ENCODE data around the gene WDPCP.
"Not testable (repeated sequence)": the region's sequence is repeated elsewhere in the genome, so short reads cannot be mapped to it uniquely, and the experiment has no call there.

WDPCP gene

GRCh38 chr2:63484481-63484880 is 103.8 kb downstream of the WDPCP start:
- Histone ChIP-seq H3K27me3 (ENCODE audit: control insufficient read depth, insufficient read depth, low read length) (no peaks in the 10 kb centered on the region), H3K4me1 (ENCODE audit: control insufficient read depth, insufficient read depth, low read length) (no peaks in the 10 kb centered on the region), H3K36me3 (ENCODE audit: control insufficient read depth, insufficient read depth, low read length) (no peaks in the 10 kb centered on the region), H3K4me3 (ENCODE audit: low read length) (no peak overlapping the region), H3K9ac (ENCODE audit: low read length) (no peak overlapping the region), H3K9me3 (ENCODE audit: control insufficient read depth, low read length) (no peaks in the 10 kb centered on the region)

- Histone ChIP-seq H3K9ac (ENCODE audit: low read length) (no peak overlapping the region), H3K4me3 (ENCODE audit: low read length) (no peak overlapping the region), H3K4me1 (ENCODE audit: control insufficient read depth, insufficient read depth, low read length) (no peaks in the 10 kb centered on the region), H3K27me3 (ENCODE audit: control insufficient read depth, insufficient read depth, low read length) (no peaks in the 10 kb centered on the region), H3K9me3 (ENCODE audit: control insufficient read depth, low read length) (no peaks in the 10 kb centered on the region), H3K36me3 (ENCODE audit: control insufficient read depth, insufficient read depth, low read length) (no peaks in the 10 kb centered on the region)
Observed at GRCh38 chr2:63477686-63478085, 110.6 kb downstream of the WDPCP start.

GRCh38 chr2:63469313-63469712 is 119.0 kb downstream of the WDPCP start:
- H3K27me3 ChIP-seq (ENCODE audit: control insufficient read depth, insufficient read depth, low read length); H3K36me3 ChIP-seq (ENCODE audit: control insufficient read depth, insufficient read depth, low read length); H3K9me3 ChIP-seq (ENCODE audit: control insufficient read depth, low read length); H3K4me1 ChIP-seq (ENCODE audit: control insufficient read depth, insufficient read depth, low read length); H3K4me3 ChIP-seq (ENCODE audit: low read length); H3K9ac ChIP-seq (ENCODE audit: low read length): not testable (repeated sequence)

DNA sequence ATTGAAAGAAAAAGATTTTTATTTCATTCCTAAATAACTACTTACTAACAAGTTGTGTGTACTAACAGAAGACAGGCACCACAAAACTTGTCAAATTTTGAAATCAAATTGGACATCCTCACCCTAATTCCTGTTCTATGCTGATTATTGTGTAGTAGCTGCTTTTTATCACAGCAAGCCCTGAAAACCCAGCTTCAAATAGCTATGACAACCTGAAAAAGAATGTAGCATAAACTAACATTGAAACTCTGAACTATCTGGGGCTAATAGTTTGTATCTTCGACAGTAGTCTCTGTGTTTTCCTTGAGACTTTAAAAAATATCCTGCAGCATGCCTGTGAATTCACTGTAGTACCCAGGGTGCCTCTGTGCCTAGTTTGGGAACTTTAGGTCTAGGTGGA is 122.6 kb downstream of the WDPCP start:
- H3K36me3 ChIP-seq (ENCODE audit: control insufficient read depth, insufficient read depth, low read length), result no peaks in the 10 kb centered on the region

DNA sequence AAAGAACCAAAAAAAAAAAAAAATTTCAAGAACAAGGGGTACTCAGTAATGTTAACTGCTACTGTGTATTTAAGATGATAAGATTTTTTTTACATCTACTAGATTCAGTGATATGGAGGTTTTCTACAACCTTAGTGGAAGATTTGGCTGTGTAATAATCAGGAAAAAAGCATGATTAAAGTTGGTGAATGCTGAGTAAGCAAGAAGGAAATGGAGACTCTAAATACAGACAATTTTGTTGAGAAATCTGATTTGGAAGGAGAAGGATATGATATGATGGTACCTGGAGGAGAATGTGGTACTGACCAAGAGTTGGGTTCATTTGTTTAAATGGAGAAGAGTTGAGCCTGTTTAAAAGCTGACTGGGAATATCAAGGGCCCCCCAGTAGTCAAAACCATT is 125.1 kb downstream of the WDPCP start:
- no peaks in the 10 kb centered on the region for H3K27me3 ChIP-seq (ENCODE audit: control insufficient read depth, insufficient read depth, low read length)
- no peak overlapping the region for H3K4me3 ChIP-seq (ENCODE audit: low read length)
- no peaks in the 10 kb centered on the region for H3K36me3 ChIP-seq (ENCODE audit: control insufficient read depth, insufficient read depth, low read length)
- no peak overlapping the region for H3K9ac ChIP-seq (ENCODE audit: low read length)
- no peaks in the 10 kb centered on the region for H3K4me1 ChIP-seq (ENCODE audit: control insufficient read depth, insufficient read depth, low read length)
- no peaks in the 10 kb centered on the region for H3K9me3 ChIP-seq (ENCODE audit: control insufficient read depth, low read length)

More for the DNA sequence above, 122.6 kb downstream of the WDPCP start:
- Histone ChIP-seq H3K27me3 (ENCODE audit: control insufficient read depth, insufficient read depth, low read length) (no peaks in the 10 kb centered on the region), H3K4me3 (ENCODE audit: low read length) (no peak overlapping the region), H3K9me3 (ENCODE audit: control insufficient read depth, low read length) (no peaks in the 10 kb centered on the region), H3K4me1 (ENCODE audit: control insufficient read depth, insufficient read depth, low read length) (no peaks in the 10 kb centered on the region), H3K9ac (ENCODE audit: low read length) (no peak overlapping the region)

DNA sequence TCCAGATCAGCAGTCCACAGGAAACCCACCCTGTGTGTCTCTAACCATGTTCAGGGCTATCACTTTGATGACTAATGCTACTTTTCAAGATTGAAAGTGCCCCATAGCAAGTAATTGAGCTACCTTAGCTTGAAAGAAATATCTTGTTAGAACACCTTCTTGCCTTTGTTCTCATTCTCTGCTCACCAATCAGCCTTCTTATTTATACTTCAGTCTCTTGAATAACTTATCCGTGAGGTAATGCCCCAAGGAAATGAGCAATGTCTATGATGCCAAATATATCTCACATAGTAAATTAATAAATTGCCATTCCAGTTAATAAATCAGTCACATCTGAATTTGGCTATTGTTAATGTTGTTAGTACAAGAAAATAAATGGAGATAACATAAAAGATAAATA is 141.6 kb downstream of the WDPCP start:
- Histone ChIP-seq H3K9ac (ENCODE audit: low read length) (no peak overlapping the region), H3K27me3 (ENCODE audit: control insufficient read depth, insufficient read depth, low read length) (no peaks in the 10 kb centered on the region), H3K9me3 (ENCODE audit: control insufficient read depth, low read length) (no peaks in the 10 kb centered on the region), H3K36me3 (ENCODE audit: control insufficient read depth, insufficient read depth, low read length) (no peaks in the 10 kb centered on the region), H3K4me1 (ENCODE audit: control insufficient read depth, insufficient read depth, low read length) (no peaks in the 10 kb centered on the region), H3K4me3 (ENCODE audit: low read length) (no peak overlapping the region)

GRCh38 chr2:63444565-63445288 is 143.6 kb downstream of the WDPCP start:
- Histone ChIP-seq H3K9me3 (ENCODE audit: control insufficient read depth, low read length) (no peaks in the 10 kb centered on the region), H3K4me1 (ENCODE audit: control insufficient read depth, insufficient read depth, low read length) (no peaks in the 10 kb centered on the region), H3K36me3 (ENCODE audit: control insufficient read depth, insufficient read depth, low read length) (no peaks in the 10 kb centered on the region), H3K27me3 (ENCODE audit: control insufficient read depth, insufficient read depth, low read length) (no peaks in the 10 kb centered on the region), H3K9ac (ENCODE audit: low read length) (no peak overlapping the region), H3K4me3 (ENCODE audit: low read length) (no peak overlapping the region)

- H3K27me3 ChIP-seq (ENCODE audit: control insufficient read depth, insufficient read depth, low read length), result no peaks in the 10 kb centered on the region
- no peaks in the 10 kb centered on the region for H3K4me1 ChIP-seq (ENCODE audit: control insufficient read depth, insufficient read depth, low read length)
- H3K9me3 ChIP-seq (ENCODE audit: control insufficient read depth, low read length), result no peaks in the 10 kb centered on the region
- no peaks in the 10 kb centered on the region for H3K36me3 ChIP-seq (ENCODE audit: control insufficient read depth, insufficient read depth, low read length)
- H3K4me3 ChIP-seq (ENCODE audit: low read length), result no peak overlapping the region
- H3K9ac ChIP-seq (ENCODE audit: low read length), result no peak overlapping the region
Observed at GRCh38 chr2:63440612-63441011, 147.7 kb downstream of the WDPCP start.

- Histone ChIP-seq H3K27me3 (ENCODE audit: control insufficient read depth, insufficient read depth, low read length) (no peaks in the 10 kb centered on the region), H3K9me3 (ENCODE audit: control insufficient read depth, low read length) (no peaks in the 10 kb centered on the region), H3K4me1 (ENCODE audit: control insufficient read depth, insufficient read depth, low read length) (no peaks in the 10 kb centered on the region), H3K36me3 (ENCODE audit: control insufficient read depth, insufficient read depth, low read length) (no peaks in the 10 kb centered on the region), H3K9ac (ENCODE audit: low read length) (no peak overlapping the region), H3K4me3 (ENCODE audit: low read length) (no peak overlapping the region)
Observed at GRCh38 chr2:63438181-63438580, 150.1 kb downstream of the WDPCP start.

- H3K4me1 ChIP-seq (ENCODE audit: control insufficient read depth, insufficient read depth, low read length), result no peaks in the 10 kb centered on the region
- no peaks in the 10 kb centered on the region for H3K27me3 ChIP-seq (ENCODE audit: control insufficient read depth, insufficient read depth, low read length)
- H3K4me3 ChIP-seq (ENCODE audit: low read length), result no peak overlapping the region
- H3K9ac ChIP-seq (ENCODE audit: low read length), result no peak overlapping the region
- H3K36me3 ChIP-seq (ENCODE audit: control insufficient read depth, insufficient read depth, low read length), result no peaks in the 10 kb centered on the region
- no peaks in the 10 kb centered on the region for H3K9me3 ChIP-seq (ENCODE audit: control insufficient read depth, low read length)
Observed at GRCh38 chr2:63436488-63436887, 151.8 kb downstream of the WDPCP start.

DNA sequence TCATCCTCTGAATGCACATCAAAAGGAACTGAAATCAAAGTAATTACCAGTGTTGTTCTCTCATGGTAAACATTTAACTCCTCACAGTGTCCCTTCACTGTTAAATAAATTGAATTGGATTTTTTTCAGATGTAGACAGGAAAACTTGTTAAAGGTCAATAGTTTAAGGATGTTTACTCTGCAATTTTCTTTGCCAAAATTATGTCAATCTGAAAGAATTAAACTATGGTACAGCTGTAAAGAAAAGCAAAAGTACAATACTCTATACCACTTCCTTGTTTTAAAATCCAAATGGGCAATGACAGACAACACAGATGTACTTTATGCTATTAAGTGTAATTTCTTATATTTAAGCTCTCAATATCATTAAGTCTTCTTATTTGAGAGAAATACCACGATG is 153.2 kb downstream of the WDPCP start:
- no peak overlapping the region for H3K4me3 ChIP-seq (ENCODE audit: low read length)
- no peaks in the 10 kb centered on the region for H3K4me1 ChIP-seq (ENCODE audit: control insufficient read depth, insufficient read depth, low read length)
- H3K9me3 ChIP-seq (ENCODE audit: control insufficient read depth, low read length), result no peaks in the 10 kb centered on the region
- H3K9ac ChIP-seq (ENCODE audit: low read length), result no peak overlapping the region
- no peaks in the 10 kb centered on the region for H3K36me3 ChIP-seq (ENCODE audit: control insufficient read depth, insufficient read depth, low read length)
- no peaks in the 10 kb centered on the region for H3K27me3 ChIP-seq (ENCODE audit: control insufficient read depth, insufficient read depth, low read length)

- H3K4me3 ChIP-seq (ENCODE audit: low read length), result no peak overlapping the region
- H3K4me1 ChIP-seq (ENCODE audit: control insufficient read depth, insufficient read depth, low read length), result no peaks in the 10 kb centered on the region
- no peaks in the 10 kb centered on the region for H3K36me3 ChIP-seq (ENCODE audit: control insufficient read depth, insufficient read depth, low read length)
- no peak overlapping the region for H3K9ac ChIP-seq (ENCODE audit: low read length)
- no peaks in the 10 kb centered on the region for H3K9me3 ChIP-seq (ENCODE audit: control insufficient read depth, low read length)
- H3K27me3 ChIP-seq (ENCODE audit: control insufficient read depth, insufficient read depth, low read length), result no peaks in the 10 kb centered on the region
Observed at GRCh38 chr2:63434024-63435001, 154.0 kb downstream of the WDPCP start.

Data from mucosa of stomach (tissue), 1 donor.